Kidney epithelial cell (primary cell): ENCODE results near the gene CACUL1. TPM values are rescaled to one million over a fixed set of nuclear protein-coding genes. Genes with fewer than 3 reads are reported as not detected.

Source experiments
- DNase-seq: peaks from one replicate; pipeline ENCODE4 v3.0.0-alpha.2; 2010; ENCODE audit warnings: low read depth
- H3K27me3 ChIP-seq: 2 replicates; pipeline ENCODE4 v1.6.0; 2011; ENCODE audit warnings: low read length; ENCODE audit not compliant: control insufficient read depth, insufficient read depth
- H3K36me3 ChIP-seq: 2 replicates; pipeline ENCODE4 v1.5.1; 2011; ENCODE audit warnings: low read length; ENCODE audit not compliant: control insufficient read depth, insufficient read depth
- H3K4me3 ChIP-seq: 2 replicates; pipeline ENCODE4 v1.5.1; 2011; ENCODE audit warnings: low read depth, mild to moderate bottlenecking, control low read depth, low read length
- CTCF ChIP-seq: IDR thresholded peaks from 2 replicates; pipeline ENCODE4 v1.5.1; 2011; ENCODE audit warnings: mild to moderate bottlenecking, moderate library complexity, low read length, control low read depth, inconsistent platforms; ENCODE audit not compliant: insufficient read depth, poor library complexity, severe bottlenecking
- total RNA-seq: library from RNA; depleted of rRNA; stranded (reverse); fragments of >200 nt; gene quantifications from 2 replicates; pipeline ENCODE4 v1.2.3, GENCODE V29; 2015

Gene CACUL1
- total RNA-seq, 1 donor from 2014 or later, result 34.1 TPM

GRCh38 chr10:118712930-118713634 lies 41.7 kb downstream of the CACUL1 start:
- no peak for DNase-seq
- TF ChIP-seq CTCF, result no peak
- no peaks in the 10 kb centered on the region for H3K27me3 ChIP-seq
- H3K4me3 ChIP-seq, result no peak overlapping the region
- H3K36me3 ChIP-seq, result peaks cover 1% of the 10 kb centered on the region

- H3K4me3 ChIP-seq, result no peak overlapping the region
Observed at GRCh38 chr10:118712080-118712479, 42.7 kb downstream of the CACUL1 start.

GRCh38 chr10:118710487-118710886 lies 44.3 kb downstream of the CACUL1 start:
- H3K36me3 ChIP-seq, result peaks cover 1% of the 10 kb centered on the region
- no peak for DNase-seq
- no peak for TF ChIP-seq CTCF
- H3K27me3 ChIP-seq, result no peaks in the 10 kb centered on the region
- H3K4me3 ChIP-seq, result no peak overlapping the region

More at GRCh38 chr10:118712080-118712479, 42.7 kb downstream of the CACUL1 start:
- peaks cover 1% of the 10 kb centered on the region for H3K36me3 ChIP-seq
- TF ChIP-seq CTCF, result no peak
- DNase-seq, result no peak
- no peaks in the 10 kb centered on the region for H3K27me3 ChIP-seq

GRCh38 chr10:118708571-118708970 lies 46.2 kb downstream of the CACUL1 start:
- DNase-seq, result no peak
- H3K36me3 ChIP-seq, result peaks cover 1% of the 10 kb centered on the region
- no peak overlapping the region for H3K4me3 ChIP-seq
- no peaks in the 10 kb centered on the region for H3K27me3 ChIP-seq
- no peak for TF ChIP-seq CTCF

- no peak for DNase-seq
- no peak for TF ChIP-seq CTCF
- no peaks in the 10 kb centered on the region for H3K36me3 ChIP-seq
- H3K4me3 ChIP-seq, result no peak overlapping the region
- H3K27me3 ChIP-seq, result no peaks in the 10 kb centered on the region
Observed at GRCh38 chr10:118704711-118705110, 50.1 kb downstream of the CACUL1 start.
